ENCODE results near the gene BMP5. TPM values are rescaled to one million over a fixed set of nuclear protein-coding genes. Genes with fewer than 3 reads are reported as not detected.
"Not testable (repeated sequence)": the region's sequence is repeated elsewhere in the genome, so short reads cannot be mapped to it uniquely, and the experiment has no call there.

Gene BMP5
- total RNA-seq (2014; rRNA removed; shearing (Covaris generic)), result 0.03 TPM in 1 of 2 replicates, not detected in the other
- polyA plus RNA-seq (2015; cell fraction: cytosol; rRNA removed), result not detected in 2 replicates
- polyA plus RNA-seq (2015; cell fraction: nucleus; rRNA removed), result 0.02 TPM in 2 replicates

DNA sequence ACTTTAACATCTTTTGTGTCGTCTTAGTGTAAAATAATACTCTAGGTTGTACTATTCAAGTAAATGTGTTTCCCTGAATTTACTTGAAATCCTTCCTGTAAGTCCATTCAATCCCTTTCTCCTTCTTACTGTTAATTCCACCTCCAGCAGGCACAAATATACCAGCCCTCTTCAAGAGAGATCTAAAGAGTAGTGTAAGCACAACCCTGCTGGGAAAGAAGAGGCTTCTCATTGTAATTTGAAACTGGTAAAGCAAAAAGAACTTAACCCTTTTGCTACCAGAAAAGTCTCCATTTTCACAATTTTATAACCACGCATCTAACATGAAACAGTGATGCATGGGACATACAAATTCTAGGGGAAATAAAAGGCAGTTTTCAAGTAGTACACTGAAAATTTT, at the start of gene BMP5:
BMP5 (minus strand) TSS at position 191 of the 400 bp plus-strand sequence. CDS start 725 bp downstream, outside the sequence.
- no peak for DNase-seq (ENCODE audit: low read depth)

DNA sequence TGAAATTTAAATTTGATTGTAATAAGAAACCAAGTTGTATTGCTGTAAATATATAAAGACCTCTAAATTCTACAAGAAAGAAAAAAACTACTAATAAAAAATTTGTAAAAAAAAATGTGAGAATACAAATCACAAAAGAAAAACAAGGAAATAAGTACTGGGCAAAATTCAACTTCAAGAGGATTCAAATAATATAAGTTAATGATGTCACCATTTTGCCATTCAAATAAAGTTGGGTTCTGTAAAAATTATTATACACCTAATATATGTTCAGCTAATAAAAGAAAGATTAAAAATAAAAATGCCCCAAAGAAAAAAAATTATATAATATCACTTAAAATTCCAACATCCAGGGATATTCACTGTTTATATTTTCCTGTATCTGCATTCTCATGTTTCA, 47.0 kb upstream of the BMP5 start:
- no peak for DNase-seq (ENCODE audit: low read depth)

DNA sequence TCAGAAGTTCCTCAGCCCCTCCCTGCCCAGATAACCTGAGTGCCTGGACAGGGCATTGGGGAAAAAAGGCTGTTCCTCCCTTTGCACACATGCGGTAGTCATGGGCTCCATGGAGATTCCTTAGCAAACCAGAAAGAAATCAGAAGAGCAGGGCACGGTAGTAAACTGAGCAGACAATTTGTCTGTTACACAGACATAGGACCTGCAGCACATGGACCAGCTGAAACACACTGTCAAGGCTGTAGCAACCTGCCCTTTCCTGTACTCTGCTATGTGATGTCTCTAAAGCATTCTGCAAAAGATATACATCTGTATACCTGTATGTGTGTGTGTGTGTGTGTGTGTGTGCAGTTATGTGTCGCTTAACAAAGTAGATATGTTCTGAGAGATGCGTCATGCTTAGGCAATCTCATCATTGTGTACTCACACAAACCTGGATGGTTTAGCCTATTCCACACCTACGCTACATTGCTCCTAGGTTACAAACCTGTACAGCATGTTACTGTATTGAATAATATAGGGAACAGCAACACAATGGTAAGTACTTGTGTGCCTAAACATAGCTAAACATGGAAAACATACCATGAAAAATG, 44.4 kb upstream of the BMP5 start:
- DNase-seq (ENCODE audit: low read depth), result no peak

DNA sequence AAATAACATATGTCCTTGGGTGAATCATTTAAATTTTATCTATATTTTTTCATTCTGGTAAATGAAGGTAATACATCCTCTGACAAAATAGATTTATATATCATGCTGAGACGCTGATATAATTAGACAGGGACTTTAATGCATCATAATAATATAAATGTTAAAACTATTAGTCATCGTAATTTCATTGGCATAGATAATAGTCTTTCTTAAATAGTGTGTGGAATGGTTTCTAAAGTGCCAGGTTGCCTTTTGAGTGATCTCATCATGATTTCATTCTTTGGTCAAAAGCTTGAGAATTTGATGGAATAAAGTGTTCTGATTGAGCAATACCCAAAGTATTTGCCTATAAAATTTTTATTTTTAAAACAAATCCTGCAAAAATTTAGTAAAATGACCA, 43.2 kb upstream of the BMP5 start:
- DNase-seq (ENCODE audit: low read depth), result peak; percentile 37

DNA sequence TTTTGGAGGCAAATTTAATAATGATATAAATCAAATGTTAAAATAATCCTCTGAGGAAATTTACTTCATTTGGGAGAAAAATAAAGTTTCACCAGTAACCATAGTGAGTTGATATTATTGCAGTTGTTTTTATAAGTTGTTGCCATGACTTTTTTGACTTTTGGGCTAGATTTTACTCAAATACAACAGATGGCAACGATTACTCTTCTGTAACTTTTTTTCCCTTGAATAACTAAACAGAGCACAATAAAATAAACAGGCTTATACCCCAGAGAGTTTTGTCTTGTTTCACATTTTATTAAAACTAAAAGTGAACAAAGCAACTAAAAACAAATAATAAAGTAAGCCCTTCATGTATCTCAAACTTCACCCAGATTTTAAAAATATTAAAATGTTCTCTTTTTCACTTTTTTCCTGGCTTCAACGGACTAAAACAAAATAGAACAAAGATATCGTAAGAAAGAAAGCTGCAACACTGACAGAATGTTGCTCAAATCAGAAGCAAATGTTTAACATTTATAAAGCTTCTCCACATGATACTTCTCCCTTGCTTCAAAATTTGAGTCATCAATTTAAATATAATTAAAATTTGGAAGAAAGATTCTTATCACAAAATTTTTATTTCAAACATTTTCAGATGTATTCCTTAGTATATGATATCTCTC, 42.5 kb upstream of the BMP5 start:
- no peak for DNase-seq (ENCODE audit: low read depth)

DNA sequence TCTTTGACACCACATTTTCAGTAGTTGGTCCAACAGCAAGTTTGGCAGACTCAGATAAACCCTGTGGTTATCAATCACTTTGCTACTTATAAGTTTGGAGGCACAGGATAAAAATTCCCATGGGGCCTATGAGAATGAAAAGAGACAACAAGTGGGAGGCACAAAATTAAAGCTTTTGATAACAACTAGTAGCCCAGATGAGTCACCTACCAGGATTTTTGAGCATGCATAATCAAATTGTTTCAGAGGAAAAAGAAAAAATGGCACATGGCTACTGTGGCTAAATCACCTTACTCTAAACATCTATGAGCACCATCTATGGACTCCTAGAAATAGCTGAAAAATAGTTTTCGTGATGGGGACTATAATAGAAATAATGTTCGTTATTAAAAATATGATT, 40.8 kb upstream of the BMP5 start:
- DNase-seq (ENCODE audit: low read depth), result peak; percentile 45

DNA sequence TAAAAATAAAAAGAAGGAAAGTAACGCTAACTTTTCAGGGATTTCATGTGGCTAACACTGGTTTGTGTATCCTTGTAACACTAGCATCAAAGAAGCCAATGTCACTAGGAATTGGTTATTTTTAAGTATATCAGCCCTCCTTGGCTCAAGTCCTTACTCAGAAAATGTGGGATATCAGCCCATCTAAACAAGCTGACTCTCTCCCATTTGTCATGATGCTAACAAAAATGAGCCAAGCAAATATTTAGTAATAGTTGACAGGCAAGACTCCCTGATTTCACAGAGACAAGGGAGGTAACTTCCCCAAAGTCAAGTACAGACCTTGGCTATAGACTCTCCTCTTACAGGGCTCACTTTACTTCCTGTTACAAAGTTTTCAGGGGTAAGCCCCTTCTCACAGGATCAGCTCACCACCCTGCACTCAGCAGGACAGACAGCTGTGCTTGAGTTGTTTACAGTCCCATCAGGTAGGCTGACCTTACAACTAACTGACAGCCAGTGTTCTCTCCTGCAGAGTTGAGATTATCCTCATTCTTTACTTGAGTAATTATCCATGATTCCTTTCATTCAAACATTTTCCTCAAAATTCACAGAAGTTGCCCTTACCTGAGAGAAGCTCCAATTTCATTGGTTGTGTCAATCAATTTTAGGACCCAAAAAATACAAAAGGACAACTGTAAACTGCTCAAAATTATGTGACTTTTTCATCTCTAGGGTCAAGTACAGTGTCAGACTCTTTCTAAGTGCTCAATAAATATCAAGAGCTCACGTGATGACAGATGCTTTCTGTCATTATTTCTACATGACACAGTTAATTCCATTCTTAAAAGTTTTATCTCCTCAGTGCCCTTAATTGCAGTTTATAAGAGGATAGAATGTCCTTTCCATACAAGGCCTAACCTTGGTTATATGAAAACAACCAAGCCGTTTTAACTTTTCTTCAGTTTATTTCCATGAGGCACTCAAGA, 38.1 kb upstream of the BMP5 start:
- DNase-seq (ENCODE audit: low read depth), result no peak

DNA sequence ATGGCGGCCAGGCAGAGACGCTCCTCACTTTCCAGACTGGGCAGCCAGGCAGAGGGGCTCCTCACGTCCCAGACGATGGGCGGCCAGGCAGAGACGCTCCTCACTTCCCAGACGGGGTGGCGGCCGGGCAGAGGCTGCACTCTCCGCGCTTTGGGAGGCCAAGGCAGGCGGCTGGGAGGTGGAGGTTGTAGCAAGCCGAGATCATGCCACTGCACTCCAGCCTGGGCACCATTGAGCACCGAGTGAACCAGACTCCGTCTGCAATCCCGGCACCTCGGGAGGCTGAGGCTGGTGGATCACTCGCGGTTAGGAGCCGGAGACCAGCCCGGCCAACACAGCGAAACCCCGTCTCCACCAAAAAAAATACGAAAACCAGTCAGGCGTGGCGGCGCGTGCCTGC, 35.1 kb upstream of the BMP5 start:
- not testable (repeated sequence) for DNase-seq (ENCODE audit: low read depth)

DNA sequence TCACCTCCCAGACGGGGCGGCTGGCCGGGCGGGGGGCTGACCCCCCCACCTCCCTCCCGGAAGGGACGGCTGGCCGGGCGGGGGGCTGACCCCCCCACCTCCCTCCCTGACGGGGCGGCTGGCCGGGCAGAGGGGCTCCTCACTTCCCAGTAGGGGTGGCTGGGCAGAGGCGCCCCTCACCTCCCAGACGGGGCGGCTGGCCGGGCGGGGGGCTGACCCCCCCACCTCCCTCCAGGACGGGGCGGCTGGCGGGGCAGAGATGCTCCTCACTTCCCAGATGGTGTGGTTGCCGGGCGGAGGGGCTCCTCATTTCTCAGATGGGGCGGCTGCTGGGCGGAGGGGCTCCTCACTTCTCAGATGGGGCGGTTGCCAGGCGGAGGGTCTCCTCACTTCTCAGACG, 34.5 kb upstream of the BMP5 start:
- not testable (repeated sequence) for DNase-seq (ENCODE audit: low read depth)

DNA sequence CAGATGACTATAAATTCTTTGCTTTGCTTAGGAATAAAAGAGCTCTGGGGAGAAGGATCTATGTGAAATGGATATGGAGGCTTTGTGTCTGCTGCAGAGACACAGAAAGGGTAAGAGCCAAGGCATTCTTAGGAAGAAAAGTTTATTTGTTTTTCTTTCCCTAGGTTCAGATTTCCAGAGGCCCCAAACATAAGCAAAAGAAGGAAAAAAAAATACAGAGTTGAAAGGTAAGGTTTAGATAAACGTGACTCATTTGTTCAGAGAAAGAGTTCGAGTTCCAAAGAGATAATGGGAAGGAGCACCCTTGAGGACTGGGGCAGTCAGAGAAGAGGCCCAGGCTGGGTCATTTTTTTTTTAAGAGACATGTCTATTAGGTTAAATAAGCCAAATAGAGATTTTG, 27.4 kb upstream of the BMP5 start:
- no peak for DNase-seq (ENCODE audit: low read depth)

DNA sequence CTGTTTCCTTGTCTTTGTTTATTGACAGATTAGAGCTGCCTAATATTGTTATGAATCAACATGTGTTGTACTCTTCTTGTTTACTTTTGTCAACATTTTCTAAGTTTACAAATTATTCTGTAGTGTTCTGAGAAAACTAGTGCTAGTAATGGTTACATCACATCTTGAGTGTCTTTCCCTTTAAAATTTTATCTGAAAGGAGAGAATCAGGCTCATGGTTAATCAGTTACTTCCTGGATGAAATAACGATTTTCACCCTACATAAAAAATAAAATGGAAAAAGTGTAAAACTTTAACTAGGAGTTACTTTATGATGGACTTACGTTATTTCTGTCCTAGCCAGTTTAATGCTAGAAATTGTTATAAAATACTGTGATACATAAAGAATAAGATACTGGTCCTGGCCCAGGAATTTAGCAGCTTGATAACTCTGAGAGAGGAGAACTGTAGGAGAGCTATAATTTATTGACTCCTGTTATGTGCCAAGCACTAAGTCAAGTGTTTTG, 26.4 kb upstream of the BMP5 start:
- no peak for DNase-seq (ENCODE audit: low read depth)

DNA sequence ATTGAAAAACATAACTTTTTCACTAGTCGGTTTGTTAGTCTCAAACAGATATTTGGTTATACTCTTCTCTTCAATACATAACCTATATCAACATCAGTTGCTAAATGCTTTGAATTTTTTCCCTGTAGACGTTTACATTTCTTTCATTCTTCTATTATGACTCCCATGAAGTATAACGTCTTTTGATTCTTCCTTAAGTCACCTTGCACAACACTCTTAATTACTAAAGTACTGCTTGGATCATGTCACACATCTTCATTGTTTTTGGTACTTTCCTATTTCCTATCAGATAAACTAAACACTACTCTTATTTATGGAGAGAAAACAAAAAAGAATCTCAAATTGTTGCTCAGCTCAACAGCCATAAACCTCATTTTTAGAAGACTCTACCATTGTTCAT, 23.0 kb upstream of the BMP5 start:
- peak; percentile 25 for DNase-seq (ENCODE audit: low read depth)

DNA sequence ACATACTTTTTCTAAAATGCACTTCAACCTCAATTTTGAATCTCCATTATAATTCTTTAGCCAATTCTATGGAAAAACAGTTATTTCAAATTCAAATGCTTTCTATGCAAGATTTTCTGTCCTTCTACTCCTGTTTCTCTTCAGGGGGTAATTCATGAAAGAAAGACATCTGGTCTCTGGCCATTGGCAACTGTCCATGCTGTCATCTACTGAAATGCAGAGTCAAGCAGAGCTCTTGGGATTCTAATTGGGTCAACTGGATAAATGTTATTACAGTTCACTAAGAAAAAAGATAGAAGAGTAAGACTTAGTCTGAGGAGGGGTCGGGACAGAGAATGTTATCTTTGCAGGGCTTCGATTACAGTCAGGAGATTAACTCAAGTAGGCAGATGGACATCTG, 22.0 kb upstream of the BMP5 start:
- DNase-seq (ENCODE audit: low read depth), result no peak

DNA sequence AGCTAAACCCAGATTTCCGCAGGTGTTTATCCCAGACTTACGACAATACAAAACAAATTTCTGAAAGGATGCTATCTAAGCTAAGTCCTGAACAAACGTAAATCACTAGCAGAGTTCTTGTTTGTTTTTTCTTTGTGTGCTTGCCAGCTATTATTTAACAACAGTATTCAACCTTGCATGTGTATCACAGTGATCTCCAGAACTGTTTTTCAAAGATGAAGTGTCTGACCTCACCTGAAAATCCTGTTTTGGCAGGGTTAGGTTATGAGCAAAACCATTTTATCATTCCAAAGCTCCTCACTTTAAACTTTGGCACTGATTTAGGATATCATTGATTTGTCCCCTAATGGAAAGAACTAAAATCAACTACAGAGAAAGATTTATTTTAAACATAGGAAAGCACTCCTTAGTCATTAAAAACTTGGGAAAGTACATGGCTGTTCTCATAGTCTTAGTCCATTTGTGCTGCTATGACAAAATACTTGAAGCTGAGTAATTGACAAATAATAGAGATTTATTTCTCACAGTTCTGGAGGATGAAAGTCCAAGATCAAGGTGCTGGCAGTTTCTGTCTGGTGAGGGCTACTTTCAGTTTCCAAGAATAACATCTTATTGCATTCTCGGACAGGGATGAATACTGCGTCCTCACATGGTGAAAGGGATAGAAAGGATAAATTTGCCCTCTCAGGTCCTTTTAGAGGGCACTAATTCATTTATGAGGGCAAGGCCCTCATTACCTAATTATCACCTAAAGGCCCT, 20.8 kb upstream of the BMP5 start:
- DNase-seq (ENCODE audit: low read depth), result no peak

DNA sequence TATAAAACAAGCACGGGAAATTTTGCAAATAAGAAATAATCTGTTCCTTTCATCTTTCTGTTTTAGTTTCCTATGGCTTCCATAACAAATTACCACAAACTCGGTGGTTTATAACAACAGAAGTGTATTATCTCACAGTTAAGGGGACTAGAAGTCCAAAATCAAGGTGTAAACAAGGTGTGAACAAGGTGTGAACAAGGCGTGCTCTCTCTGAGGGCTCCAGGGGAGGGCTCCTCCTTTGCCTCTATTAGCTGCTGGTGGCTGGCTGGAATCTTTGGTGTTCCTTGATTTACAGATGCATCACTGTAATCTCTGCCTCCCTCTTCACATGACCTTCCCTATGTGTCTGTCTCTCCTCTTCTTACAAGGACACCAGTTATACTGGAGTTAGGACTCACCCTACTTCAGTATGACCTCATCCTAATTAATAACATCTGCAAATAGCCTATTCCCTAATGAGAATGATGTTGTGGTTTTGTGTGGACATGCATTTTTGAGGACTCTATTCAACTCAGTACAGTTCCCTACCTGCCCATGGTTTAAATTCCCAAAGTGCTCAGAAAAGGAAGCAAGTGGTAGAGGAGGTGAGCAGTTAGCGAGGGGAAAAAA, 17.5 kb upstream of the BMP5 start:
- no peak for DNase-seq (ENCODE audit: low read depth)

DNA sequence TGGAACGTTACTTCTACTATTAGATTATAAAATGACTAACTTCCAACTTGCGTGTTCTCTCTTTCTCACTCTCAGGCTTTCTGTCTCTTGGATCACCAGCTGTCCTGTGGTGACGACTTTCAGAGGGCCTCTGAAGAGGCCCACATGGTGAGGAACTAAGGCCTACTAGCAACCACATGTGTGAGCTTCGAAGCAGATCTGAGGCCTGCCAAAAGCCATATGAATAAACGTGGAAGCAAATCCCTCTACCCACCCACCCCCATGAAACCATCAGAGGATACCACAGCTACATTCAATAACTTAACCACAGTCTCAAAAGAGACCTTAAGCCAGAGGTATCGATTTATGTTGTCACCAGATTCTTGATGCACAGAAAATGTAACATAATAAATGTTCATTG, 13.5 kb upstream of the BMP5 start:
- DNase-seq (ENCODE audit: low read depth), result no peak

DNA sequence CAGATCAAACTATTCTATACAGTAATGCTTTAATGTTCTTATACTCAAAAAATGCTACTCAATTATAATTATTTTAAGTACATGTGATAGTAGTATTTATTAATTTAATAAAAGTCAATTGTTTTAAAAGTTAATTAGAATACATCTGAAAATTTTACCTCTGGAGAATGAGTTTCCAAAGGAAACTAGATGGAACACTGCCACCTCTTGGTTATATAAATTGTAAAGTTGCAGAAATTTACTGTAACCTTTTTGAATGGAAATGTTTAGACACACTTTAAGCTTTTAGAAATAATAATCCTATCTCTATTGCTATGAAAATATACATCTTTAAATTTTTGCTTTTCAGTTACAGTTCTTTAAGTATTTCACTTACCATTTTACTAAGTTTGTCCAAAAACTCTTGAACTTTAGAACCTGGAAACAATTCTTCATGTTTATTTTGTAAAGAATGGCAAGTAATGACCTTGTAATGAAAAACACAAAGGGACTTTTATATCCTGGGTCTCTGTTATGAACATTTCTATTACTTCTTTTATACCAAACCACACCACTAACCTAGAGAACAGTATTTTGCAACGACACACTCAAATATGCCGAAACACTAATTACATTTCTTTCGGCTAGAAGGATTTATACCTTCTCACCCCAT, 10.9 kb upstream of the BMP5 start:
- no peak for DNase-seq (ENCODE audit: low read depth)

DNA sequence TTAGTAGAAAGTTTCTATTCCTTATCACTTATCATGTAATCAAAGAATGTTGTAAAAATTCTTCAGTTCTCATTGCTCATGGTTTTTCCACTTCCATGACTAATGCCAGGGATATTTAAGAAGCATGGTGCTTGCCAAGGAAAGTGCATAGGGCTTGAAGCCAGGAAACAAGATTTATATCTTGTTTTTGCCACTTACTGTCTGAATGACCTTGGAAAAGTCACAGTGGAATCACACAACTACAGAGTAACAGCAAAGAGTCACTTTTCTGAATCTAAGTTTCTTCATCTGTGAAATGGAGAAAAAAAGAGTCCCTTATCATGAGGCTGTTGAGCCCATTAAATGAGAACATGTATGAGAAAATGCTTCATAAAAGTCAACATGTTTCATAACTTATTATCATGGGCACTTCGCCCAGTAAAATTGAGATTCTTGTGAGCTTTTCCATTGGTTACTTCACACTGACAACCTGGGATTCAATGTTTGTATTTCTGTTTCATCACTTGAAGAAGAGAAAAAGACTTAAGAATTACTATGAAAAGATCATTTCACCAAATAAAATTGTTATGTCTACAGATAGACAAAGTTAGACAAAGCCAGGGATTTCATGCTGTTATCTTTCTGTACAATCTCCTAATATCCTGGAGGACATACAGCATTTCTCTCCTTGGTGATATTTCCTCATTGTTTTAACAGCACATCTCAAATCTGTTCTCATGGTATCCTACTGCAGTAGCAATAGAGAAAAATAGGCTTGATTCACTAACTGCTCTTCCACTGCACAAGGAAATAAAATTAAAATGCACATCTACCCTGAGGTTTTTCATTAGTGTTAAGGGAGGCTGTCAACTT, 7.6 kb upstream of the BMP5 start:
- peak; percentile 85 for DNase-seq (ENCODE audit: low read depth)

DNA sequence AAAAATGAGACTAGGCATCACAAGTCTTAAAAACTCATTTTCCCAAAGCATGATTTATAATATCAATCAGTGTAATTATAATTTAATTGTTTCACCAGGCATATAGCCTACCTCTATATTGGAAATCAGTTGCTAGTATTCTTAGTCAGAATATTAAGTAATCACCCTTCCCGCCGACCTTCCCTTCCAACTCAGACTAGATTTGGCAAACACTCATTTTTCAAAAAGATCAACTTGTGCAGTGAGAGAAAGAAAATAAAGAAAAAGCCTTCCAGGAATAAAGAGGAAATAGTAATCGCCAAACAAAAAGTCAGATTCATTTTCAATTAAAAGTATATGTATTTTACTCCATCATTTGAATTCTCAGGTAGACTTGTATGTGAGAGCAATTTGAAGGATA, 1.9 kb upstream of the BMP5 start:
- no peak for DNase-seq (ENCODE audit: low read depth)

Data from HT1080 (cell line).